SK-N-SH treated with all-trans-retinoic acid at 6 μM for 48 hours (cell line): ENCODE measurements around the gene ATP8A1.

Experiments
- ARNTL ChIP-seq: fragments of 450-650 bp; formaldehyde crosslinking; IDR thresholded peaks from 2 replicates; pipeline ENCODE4 v1.5.0; 2020; ENCODE audit warnings: low read depth, mild to moderate bottlenecking, moderate library complexity, borderline replicate concordance
- BACH2 ChIP-seq: fragments of 250-450 bp; sonication (Bioruptor Pico); IDR thresholded peaks from 2 replicates; pipeline ENCODE4 v1.9.0; 2021; ENCODE audit warnings: mild to moderate bottlenecking, borderline replicate concordance
- CREB5 ChIP-seq: fragments of 250-450 bp; sonication (Bioruptor Pico); IDR thresholded peaks from 2 replicates; pipeline ENCODE4 v1.5.1; 2020; ENCODE audit warnings: low read depth, mild to moderate bottlenecking, moderate library complexity
- CSRNP3 ChIP-seq: fragments of 250-450 bp; sonication (Bioruptor Pico); IDR thresholded peaks from 2 replicates; pipeline ENCODE4 v1.5.1; 2021; ENCODE audit warnings: mild to moderate bottlenecking, moderate library complexity
- ESRRG ChIP-seq: fragments of 250-450 bp; sonication (Bioruptor Pico); IDR thresholded peaks from 2 replicates; pipeline ENCODE4 v1.6.1; 2021; ENCODE audit warnings: mild to moderate bottlenecking
- OSR1 ChIP-seq: fragments of 250-450 bp; sonication (Bioruptor Pico); IDR thresholded peaks from 2 replicates; pipeline ENCODE4 v1.8.0; 2022; ENCODE audit warnings: moderate library complexity, mild to moderate bottlenecking, inconsistent platforms
- PATZ1 ChIP-seq: fragments of 250-450 bp; sonication (Bioruptor Pico); IDR thresholded peaks from 2 replicates; pipeline ENCODE4 v1.8.0; 2020; ENCODE audit warnings: mild to moderate bottlenecking, moderate library complexity, borderline replicate concordance
- RARB ChIP-seq: fragments of 250-450 bp; sonication (Bioruptor Pico); IDR thresholded peaks from 2 replicates; pipeline ENCODE4 v1.8.0; 2021; ENCODE audit warnings: mild to moderate bottlenecking, moderate library complexity
- SNAI2 ChIP-seq: fragments of 250-450 bp; sonication (Bioruptor Pico); IDR thresholded peaks from 2 replicates; pipeline ENCODE4 v1.5.0; 2020; ENCODE audit warnings: mild to moderate bottlenecking, moderate library complexity
- TOX ChIP-seq: fragments of 250-450 bp; sonication (Bioruptor Pico); IDR thresholded peaks from 2 replicates; pipeline ENCODE4 v1.8.0; 2021; ENCODE audit warnings: mild to moderate bottlenecking, moderate library complexity, borderline replicate concordance
- ZFP3 ChIP-seq: fragments of 250-450 bp; sonication (Bioruptor Pico); IDR thresholded peaks from 2 replicates; pipeline ENCODE4 v1.5.0; 2020; ENCODE audit warnings: mild to moderate bottlenecking, moderate library complexity
- ZFP30 ChIP-seq: fragments of 450-650 bp; formaldehyde crosslinking; IDR thresholded peaks from 2 replicates; pipeline ENCODE4 v1.5.0; 2022; ENCODE audit warnings: mild to moderate bottlenecking, moderate library complexity
- ZNF70 ChIP-seq: fragments of 450-650 bp; formaldehyde crosslinking; IDR thresholded peaks from 2 replicates; pipeline ENCODE4 v1.5.0; 2020; ENCODE audit warnings: mild to moderate bottlenecking, moderate library complexity
- ZNF8 ChIP-seq: fragments of 450-650 bp; formaldehyde crosslinking; IDR thresholded peaks from 2 replicates; pipeline ENCODE4 v1.5.0; 2020; ENCODE audit warnings: mild to moderate bottlenecking, moderate library complexity

- TF ChIP-seq TOX (no peak), ARNTL (CRISPR knock-in tag) (no peak), ZFP3 (no peak), PATZ1 (no peak), CREB5 (no peak), OSR1 (CRISPR knock-in tag) (no peak), ESRRG (CRISPR knock-in tag) (no peak), ZNF70 (CRISPR knock-in tag) (no peak), BACH2 (CRISPR knock-in tag) (no peak), CSRNP3 (CRISPR knock-in tag) (no peak), RARB (CRISPR knock-in tag) (no peak), ZNF8 (CRISPR knock-in tag) (no peak), ZFP30 (CRISPR knock-in tag) (no peak), SNAI2 (no peak)
These were observed 172.3 kb downstream of the ATP8A1 start for GRCh38 chr4:42484630-42485029.
